Activated CD4-positive, alpha-beta T cell treated with anti-CD3 and anti-CD28 coated beads for 1 hour (primary cell): Measurements from ENCODE around the gene CD247.

Experiments
- DNase-seq: peaks from one replicate; pipeline ENCODE4 v3.0.0-alpha.2; 2020

Gene CD247

DNA sequence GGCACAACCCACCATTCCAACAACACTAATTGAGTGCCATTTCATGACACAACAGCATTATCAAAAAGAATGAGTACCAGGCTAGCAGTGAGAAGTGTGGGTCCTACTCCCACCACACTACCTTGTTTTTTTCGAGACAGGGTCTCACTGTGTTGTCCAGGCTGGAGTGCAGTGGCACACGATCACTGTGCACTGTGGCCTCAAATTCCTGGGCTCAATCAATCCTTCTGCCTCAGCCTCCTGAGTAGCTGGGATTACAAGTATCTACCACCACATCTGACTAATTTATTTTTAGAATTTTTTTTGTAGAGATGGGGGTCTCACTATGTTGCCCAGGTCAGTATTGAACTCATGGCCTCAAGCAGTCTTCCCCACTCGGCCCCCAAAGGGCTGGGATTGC, 30.7 kb downstream of the CD247 start:
- no peak for DNase-seq

DNA sequence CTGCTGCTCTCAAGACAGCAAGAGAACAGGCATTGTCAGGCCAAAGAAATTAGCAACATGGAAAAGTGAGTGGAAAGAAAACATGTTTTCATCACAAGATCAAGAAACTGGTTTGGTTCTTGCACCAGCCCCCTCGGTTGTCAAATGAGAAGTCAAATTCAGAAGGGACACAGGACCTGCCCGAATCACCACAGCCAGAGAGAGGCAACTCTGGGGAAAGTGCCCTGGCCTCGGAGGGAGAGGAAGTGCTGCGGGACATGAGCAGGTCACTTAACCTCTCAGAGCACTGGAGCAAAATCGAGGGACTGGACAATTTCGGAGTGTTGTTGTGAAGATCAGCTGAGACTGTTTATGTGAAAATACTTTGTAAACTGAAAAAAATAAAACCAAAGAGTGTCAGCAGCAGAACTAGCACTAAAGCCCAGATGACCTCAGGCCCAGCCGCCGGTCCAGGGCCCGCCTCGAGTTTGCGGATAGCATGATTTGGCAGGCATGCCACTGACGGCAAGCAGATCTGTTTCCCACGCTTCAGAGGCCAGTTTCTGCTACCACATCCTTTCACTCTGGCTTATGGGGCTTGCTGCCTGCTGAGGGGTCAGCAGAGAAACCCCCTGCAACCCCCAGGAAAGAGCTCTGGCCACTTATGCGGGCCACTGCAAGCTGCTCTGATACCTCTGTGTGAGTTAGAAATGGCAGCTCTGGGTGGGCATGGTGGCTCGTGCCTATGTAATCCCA, 32.1 kb downstream of the CD247 start:
- no peak for DNase-seq

DNA sequence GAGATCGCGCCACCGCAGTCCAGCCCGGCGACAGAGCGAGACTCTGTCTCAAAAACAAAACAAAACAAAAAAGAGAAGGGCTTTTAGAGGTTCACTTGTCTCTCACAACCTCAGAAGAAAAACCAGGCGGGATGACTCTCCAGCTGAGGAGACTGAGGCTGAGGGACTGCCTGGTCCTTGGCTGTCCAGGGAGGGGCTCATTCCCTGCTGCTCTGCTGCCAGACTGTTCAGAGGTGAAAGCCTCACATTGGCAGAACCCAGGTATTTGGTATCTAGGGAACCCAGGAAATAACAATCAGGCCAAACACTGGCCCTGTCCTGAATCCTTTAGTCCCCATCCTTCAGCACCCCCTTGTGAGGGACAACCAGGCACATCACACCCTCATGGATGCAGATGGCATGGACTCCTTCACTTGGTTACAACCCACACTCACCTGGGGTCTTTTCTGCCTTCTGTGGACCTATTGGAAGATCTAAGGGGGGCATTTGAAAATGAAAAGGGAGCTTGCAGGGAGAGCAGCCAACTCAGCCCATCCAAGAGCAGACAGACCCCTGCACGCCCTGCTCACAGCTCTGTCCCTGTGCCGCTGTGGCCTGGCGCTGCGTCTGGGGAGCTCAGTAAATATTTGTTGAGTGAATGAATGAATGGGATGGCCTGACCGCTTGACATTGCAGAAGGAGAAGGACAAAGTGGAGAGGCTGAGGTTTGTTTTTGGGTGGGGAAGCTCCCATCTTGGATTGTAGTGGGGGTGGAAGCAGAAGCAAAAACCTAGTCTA, 33.4 kb downstream of the CD247 start:
- no peak for DNase-seq

DNA sequence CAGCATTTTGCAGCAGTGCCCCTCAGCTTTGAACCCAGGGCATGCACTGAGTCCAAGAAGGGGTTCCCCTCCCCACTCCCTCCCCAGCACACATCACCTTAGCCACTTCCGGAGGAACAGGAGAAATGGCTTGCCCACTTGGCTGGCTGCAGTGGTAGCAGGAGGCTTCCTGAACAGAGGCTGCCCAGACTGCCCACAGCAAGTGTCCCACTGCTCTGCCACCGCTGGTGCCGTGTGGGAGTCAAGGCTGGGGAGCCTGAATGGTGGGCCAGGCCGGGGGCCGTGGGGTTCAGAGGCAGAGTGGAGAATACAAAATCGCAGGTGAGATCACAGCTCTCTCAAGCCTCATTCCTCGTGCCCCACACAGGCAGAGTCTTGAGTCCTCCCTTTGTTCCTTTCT, 34.5 kb downstream of the CD247 start:
- DNase-seq: no peak

- no peak for DNase-seq
These were observed 36.1 kb downstream of the CD247 start for GRCh38 chr1:167482184-167482583.

DNA sequence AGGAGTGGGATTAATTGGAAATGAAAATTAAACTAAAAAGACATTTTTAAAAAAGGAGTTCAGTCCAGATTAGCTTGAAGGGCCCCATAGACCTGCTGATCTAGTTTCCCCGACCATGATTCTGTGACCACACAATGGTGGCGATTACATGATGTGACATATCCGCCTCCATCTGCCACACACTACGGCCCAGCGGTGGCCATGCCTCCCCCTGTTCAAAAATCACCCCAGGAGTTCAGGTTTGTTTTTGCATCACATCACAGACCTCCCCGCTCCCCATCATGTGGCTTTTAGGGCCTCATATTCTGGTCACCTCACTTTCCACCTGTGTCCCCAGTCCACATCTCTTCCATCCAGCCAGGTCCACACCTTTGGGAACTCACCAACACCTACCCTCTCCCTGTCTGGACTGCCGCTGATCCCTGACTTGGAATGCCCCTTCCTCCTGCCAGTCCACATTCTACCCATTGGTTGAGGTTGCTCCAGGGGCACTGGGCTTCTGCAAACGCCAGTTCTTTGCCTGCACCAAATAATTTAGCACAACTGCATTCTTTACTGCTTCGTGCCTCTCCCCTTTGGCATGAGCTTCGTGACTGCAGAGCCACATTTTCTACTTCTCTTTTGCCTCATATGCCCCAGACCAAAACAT, 38.9 kb downstream of the CD247 start:
- no peak for DNase-seq

GRCh38 chr1:167477986-167478385, 40.3 kb downstream of the CD247 start:
- DNase-seq: no peak

DNA sequence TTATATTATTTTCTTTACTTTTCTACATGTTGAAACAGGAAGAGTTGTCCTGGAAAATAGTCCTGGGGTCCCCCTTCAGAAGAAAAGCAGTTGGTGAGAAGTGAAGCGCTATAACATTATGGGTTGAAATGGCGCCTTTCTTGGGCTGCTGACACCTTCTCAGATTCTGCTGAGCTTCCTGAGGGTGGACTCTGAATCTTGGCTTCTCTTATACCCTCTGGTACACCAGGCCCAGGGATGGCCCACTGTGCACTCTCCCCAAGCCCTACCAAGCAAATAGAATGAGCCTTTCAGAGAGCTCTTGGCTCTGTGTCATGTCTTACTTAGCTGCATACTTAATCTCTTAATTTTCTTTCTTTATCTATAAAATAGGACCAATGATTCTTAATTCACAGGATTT, 42.3 kb downstream of the CD247 start:
- no peak for DNase-seq

- DNase-seq: no peak
These were observed 44.1 kb downstream of the CD247 start for GRCh38 chr1:167474191-167474641.

GRCh38 chr1:167473761-167474160, 44.6 kb downstream of the CD247 start:
- DNase-seq: no peak

DNA sequence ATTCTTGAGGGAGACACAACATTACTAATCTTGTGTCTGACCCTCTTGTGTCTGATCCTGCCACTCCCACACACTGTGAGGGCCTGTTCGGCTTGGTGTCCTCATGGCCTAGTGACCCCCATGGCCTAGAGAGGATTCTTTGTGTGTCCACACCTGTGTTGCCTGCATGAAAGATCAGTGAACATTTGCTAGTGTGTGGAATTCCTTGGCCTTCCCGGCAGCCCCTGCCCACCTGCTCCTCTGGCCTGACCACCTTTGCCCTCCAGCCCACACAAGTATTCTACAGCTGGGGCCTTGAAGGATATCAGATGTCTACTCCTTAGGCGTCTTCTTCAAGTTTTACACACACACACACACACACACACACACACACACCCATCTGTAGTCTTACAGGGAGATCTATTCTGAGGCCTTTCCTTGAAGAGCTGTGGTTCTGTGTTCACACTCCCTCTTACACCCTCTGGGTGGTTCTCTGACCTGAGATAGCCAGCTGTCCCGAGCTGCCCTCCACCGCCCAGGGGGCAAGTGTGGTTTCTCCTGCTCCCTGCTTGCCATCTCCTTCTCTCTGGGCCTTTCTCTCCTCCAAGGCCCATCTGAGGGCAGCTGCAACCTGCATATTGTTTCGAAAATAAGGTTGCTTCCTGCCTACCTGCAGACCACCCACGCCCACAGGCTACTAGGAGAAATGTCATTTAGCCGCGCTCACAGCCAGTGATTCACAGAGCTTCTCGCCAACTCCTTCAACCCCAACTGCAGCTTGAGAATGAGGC, 45.4 kb downstream of the CD247 start:
- DNase-seq: no peak

DNA sequence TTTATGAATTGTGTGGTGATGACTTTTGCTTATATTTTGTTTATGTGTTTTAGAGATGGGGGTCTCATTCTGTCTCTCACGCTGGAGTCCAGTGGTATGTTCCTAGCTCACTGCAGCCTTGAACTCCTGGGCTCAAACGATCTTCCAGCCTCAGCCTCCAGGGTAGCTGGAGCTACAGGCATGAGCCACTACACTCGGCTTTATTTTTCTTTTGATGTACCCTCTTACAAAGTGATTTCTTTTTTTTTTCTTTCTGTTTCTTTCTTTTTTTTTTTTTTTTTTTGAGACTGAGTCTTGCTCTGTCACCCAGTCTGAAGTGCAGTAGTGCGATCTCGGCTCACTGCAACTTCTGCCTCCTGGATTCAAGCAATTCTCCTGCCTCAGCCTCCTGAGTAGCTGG, 46.8 kb downstream of the CD247 start:
- no peak for DNase-seq

- no peak for DNase-seq
These were observed 48.9 kb downstream of the CD247 start for GRCh38 chr1:167469280-167469965.

DNA sequence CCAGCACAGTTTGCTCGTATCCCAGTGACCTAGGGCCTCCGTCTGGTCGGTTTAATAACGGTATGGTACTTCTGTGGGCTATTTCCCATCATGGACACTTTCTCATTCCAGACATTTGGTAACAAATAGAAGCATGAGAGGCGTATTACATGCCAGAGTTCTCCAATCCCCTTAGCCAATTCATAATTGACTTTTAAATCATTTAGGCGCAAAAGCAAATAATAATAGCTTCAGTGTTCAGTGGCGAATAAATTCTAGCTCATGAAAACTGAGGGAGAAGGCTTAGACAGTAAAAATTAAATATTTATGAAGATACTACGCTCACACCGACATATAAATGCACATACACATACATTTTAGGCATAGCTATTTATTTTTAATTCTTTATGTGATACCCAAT, 50.6 kb downstream of the CD247 start:
- no peak for DNase-seq

DNA sequence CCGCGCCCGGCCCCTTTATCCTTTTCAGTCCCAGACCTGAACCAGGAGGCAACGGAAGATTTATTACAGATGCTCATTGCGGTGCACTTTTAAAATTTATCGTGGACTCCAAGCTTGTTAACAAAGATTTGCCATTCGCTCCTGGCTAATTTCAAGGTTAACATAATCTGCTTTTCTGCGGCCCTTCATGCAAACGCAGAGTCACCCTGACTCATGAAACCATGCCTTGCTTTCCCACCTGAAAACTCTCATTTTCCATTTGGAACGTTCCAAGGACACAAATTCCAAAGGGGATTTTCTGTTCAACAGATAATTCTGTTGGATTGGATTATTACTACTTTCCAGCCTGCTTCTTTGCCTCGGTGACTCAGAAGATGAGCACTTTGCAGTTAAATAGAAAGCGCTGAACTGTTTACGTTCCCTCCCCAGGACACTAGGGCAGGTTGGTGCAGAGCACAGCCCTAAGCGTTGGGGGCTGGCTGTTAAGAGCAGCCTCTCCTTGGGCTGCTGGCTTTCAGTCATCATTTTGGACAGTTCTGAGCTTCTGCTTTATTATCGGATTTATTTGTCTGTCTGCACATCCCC, 51.1 kb downstream of the CD247 start:
- DNase-seq: no peak

- no peak for DNase-seq
These were observed 52.6 kb downstream of the CD247 start for GRCh38 chr1:167465743-167466142.

GRCh38 chr1:167465018-167465417, 53.3 kb downstream of the CD247 start:
- DNase-seq: no peak

DNA sequence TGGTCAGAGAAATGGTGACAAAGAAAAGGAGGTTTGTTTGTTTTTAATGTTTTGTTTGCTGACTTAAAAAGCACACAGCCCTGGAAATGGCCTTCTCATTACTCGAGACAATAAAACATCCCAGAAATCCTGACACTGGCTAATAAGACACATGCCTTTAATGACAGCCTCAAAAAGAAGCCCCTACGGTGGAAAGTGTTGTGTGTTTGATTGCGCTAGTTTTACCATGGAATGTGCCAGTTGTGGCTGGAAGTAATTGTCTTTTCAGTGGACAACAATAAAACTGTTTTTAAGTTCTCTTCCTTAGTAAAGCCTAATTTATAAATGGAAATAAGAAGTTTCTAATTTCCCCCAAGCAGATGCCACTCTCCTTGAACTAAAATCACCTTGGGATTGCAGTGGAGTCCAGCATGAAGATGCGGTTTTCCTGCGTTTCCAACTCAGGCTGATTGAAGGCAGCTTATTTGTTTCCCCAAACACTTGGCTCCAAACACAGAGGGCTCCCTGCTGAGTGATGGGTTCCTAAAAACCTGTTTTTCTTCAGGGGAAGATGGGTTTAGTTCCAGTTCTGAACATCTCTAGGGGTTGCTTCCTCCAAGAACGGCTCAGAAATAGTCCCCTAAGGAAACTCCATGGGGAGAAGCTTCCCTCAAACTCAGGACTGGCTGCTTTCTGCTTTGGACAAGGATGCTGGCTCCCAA, 54.3 kb downstream of the CD247 start:
- DNase-seq: no peak

- no peak for DNase-seq
These were observed 55.2 kb downstream of the CD247 start for GRCh38 chr1:167463080-167463479.

DNA sequence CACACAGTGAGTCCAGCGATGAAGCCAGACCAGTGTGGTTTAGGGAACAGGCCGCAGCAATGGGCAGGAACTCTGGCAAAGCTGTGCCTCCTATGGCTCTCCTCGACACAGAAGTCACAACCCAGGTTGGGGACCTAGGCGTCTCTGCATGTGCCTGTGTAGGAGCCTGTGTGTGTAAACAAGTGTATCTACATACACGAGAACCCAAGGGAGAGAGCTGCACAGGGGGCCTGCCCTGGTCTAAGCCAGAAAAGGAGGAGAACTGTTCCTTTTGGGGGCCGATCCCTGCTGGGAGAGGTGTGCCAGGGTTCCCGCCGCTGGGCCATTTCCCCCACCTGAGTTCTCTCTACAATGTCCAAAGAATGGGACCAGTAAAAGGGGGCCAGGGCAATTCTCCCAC, 56.0 kb downstream of the CD247 start:
- DNase-seq: no peak

DNA sequence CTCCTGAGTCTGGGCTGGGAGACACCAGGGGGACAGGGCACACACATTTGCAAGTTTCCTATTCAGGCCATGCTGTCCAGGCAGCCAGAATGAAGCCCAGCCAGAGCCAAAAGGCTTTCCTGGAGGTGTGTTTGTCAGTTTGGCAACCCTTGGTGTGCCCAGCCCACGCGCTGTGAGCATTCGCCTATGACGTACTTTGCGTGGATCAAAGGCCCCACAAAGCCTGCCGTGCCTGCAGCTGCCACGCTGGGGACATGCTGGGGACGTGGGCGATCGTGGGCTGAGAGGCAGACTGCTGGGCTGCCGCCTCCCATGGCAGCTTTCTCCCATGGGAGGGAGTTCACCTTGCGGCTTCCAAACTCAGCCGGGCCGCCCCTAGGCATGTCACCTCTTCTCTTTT, 57.5 kb downstream of the CD247 start:
- peak; percentile 61 for DNase-seq
